ENCODE measurements around the gene LILRA6.

DNA sequence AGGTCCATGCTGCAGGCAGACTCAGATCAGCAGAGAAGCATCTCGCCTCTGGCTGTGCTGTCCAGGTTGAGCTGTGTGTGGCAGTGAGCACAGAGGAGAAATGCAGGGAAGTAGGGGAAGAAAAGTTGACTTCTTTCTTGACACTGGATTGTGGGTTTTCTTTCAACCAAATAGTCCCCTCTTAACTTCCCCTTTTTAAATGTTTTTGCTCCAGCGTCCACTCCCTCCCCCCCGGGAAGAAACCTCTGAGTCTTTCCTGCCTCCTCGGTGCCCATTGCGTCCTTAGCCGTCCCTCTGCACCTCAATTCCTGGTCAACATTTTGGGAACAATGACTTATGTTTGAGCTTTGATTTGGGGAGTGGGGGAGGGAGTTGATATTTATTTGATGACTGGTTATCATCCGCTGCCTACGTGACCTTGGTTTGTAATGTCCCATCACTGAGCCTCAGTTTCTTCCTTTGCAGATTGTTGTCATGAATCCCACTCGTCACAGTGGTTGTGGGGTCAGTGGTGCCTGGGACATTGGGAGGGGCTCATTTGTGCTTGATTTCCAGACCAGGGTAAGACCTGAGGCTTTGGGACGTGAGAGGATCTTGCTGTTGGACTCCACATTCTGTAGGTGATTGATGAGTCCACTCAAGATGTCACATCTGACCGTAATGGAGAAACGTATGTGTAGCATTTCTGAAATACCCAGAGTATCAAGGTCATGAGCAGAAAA is 38.6 kb upstream of the LILRA6 start, which contains the start of gene LILRB2:
- TF ChIP-seq POLR2A (IDR thresholded peaks at IDR 0.05; ENCODE audit: control extremely low read depth in 1 of 2, low read depth in 2 of 2, low read length in 2 of 2): no peak
- TF ChIP-seq, protein P1, sequence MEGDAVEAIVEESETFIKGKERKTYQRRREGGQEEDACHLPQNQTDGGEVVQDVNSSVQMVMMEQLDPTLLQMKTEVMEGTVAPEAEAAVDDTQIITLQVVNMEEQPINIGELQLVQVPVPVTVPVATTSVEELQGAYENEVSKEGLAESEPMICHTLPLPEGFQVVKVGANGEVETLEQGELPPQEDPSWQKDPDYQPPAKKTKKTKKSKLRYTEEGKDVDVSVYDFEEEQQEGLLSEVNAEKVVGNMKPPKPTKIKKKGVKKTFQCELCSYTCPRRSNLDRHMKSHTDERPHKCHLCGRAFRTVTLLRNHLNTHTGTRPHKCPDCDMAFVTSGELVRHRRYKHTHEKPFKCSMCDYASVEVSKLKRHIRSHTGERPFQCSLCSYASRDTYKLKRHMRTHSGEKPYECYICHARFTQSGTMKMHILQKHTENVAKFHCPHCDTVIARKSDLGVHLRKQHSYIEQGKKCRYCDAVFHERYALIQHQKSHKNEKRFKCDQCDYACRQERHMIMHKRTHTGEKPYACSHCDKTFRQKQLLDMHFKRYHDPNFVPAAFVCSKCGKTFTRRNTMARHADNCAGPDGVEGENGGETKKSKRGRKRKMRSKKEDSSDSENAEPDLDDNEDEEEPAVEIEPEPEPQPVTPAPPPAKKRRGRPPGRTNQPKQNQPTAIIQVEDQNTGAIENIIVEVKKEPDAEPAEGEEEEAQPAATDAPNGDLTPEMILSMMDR (IDR thresholded peaks at IDR 0.05; ENCODE audit: control extremely low read depth in 1 of 3, insufficient read depth in 1 of 3, low read depth in 1 of 3, low read length in 3 of 3): no peak
- TF ChIP-seq ASH2L (IDR thresholded peaks at IDR 0.05; ENCODE audit: low read length): no peak
- TF ChIP-seq CBX5 (IDR thresholded peaks at IDR 0.05; ENCODE audit: low read depth, low read length): no peak
- TF ChIP-seq EP300 (IDR thresholded peaks at IDR 0.05; ENCODE audit: borderline replicate concordance in 1 of 2, low read depth in 2 of 2, low read length in 2 of 2): no peak
- no peak for TF ChIP-seq JUN (IDR thresholded peaks at IDR 0.05; ENCODE audit: low read depth, low read length)
- TF ChIP-seq TAF1 (IDR thresholded peaks at IDR 0.05; ENCODE audit: low read depth, low read length): no peak
- TF ChIP-seq POLR2AphosphoS5 (IDR thresholded peaks at IDR 0.05; ENCODE audit: low read depth, low read length): no peak
- no peak for TF ChIP-seq CBX8 (IDR thresholded peaks at IDR 0.05; ENCODE audit: borderline replicate concordance, low read depth, low read length)
- no peak for TF ChIP-seq RFX5 (IDR thresholded peaks at IDR 0.05; ENCODE audit: borderline replicate concordance, low read depth, low read length)
- no peak for TF ChIP-seq RAD21 (IDR thresholded peaks at IDR 0.05 in 1 of 2, conservative IDR thresholded peaks at IDR 0.05 in 1 of 2; ENCODE audit: low read depth in 2 of 2, low read length in 2 of 2)
- TF ChIP-seq, protein P2, sequence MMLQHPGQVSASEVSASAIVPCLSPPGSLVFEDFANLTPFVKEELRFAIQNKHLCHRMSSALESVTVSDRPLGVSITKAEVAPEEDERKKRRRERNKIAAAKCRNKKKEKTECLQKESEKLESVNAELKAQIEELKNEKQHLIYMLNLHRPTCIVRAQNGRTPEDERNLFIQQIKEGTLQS (IDR thresholded peaks at IDR 0.05; ENCODE audit: insufficient read depth, low read depth, low read length): no peak
- TF ChIP-seq SP1 (IDR thresholded peaks at IDR 0.05; ENCODE audit: low read depth, low read length): no peak
- no peak for TF ChIP-seq NRF1 (IDR thresholded peaks at IDR 0.05; ENCODE audit: low read depth, low read length)
